Superior temporal gyrus (tissue), 1 donor: ENCODE results near the gene ZMAT2.
"Not testable (repeated sequence)": the region's sequence is repeated elsewhere in the genome, so short reads cannot be mapped to it uniquely, and the experiment has no call there.

Experiments
- DNase-seq: peaks from one replicate; pipeline ENCODE4 v3.0.0-alpha.2; 2016; ENCODE audit errors: extremely low spot score

Gene ZMAT2, protein sequence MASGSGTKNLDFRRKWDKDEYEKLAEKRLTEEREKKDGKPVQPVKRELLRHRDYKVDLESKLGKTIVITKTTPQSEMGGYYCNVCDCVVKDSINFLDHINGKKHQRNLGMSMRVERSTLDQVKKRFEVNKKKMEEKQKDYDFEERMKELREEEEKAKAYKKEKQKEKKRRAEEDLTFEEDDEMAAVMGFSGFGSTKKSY

GRCh38 chr5:140700177-140701144 is at the start of gene ZMAT2:
Gene ZMAT2 (plus strand): TSS chr5:140700447. CDS start chr5:140700461, 14 bp downstream.
- peak; percentile 100 for DNase-seq

DNA sequence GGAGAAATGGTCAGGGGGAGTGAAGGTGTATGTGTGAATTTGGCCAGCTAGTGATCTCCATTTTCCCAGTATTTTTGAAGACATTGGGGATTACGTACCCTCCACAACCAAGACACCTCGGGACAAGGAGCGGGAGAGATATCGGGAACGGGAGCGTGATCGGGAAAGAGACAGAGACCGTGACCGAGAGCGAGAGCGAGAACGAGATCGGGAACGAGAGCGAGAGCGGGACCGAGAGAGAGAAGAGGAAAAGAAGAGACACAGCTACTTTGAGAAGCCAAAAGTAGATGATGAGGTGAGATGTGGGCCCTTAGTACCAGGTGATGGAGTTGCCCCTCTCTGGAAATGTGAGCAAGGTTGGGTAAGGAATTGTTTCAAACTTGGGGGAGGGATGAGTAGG is 41.4 kb upstream of the ZMAT2 start:
- no peak for DNase-seq

DNA sequence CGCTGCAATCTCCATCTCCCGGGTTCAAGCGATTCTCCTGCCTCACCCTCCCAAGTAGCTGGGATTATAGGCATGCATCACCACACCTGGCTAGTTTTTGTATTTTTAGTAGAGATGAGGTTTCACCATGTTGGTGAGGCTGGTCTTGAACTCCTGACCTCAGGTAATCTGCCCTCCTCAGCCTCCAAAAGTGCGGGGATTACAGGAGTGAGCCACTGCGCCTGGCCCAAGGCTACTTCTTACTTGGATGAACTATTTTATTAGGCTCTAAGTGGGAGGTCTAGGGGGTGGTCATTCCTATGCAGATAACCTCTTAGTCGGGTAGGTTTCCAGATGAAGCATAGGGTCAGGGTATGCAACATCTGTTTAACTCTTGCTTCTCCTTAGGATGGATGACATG is 39.9 kb upstream of the ZMAT2 start:
- DNase-seq = not testable (repeated sequence)

DNA sequence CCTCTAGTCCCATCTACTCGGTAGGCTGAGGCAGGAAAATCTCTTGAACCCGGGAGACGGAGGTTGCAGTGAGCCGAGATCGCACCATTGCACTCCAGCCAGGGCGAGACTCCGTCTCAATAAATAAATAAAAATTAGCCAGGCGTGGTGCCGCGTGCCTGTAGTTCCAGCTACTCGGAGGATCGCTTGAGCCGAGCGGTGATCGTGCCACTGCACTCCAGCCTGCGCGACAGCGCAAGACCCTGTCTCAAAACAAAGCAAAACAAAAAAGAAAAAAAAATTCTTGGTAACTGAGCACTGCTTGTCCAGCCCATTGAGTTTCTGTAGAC is 36.3 kb upstream of the ZMAT2 start:
- DNase-seq = no peak

DNA sequence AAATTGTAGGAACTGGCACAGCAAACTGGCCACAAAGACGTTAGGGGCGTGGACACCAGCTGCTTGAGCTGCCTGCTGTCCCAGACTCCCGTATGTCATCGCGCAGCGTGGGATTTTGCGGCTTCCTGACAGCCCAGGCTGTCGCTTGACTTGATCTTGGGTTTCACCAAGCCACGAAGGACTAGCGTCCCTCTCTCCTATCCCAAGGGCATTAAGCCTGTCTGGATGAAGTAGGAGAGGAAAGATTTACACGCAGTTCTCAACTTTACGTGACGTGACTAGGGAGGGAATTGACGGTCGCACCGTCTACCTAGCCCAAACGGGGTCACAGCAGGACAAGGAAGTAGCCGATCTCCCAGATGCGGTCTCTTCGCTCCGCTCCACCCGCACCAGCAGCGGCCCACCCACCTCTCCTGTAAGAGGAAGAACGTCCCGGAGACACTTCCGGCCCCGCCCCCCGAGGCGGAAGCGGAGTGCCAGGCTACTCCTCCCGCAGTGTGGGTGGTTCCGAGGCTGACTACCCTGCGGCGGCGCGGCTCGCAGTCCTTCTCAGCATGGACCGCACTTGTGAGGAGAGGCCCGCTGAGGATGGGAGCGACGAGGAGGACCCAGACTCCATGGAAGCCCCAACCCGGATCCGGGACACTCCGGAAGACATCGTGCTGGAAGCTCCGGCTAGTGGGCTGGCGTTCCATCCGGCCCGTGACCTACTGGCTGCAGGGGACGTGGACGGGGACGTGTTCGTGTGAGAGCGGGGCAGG is 35.7 kb upstream of the ZMAT2 start, which contains the start of gene WDR55:
TSS of gene WDR55 (plus strand) at position 546 of the 761 bp plus-strand sequence. CDS start at position 555, 9 bp downstream.
- peak; percentile 96 for DNase-seq

DNA sequence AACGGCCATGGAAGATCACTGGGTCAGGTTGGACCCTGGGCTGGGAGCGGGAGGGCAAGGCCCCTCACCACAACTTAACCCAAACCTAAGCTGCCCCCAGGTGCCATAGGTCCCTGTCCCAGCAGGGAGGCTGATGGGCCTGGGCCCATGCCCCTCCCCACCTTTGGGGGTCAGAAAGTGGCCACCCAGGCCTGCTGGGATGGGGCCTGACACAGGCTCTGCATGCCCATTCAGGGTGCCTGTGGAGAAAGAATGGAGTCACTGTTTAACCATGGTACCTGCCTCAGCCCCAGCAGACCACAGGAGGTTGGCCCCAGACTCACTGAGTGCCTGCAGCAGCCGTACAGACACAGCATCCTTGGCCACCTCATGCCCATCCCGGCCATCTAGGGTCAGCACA is 29.2 kb upstream of the ZMAT2 start:
- not testable (repeated sequence) for DNase-seq

DNA sequence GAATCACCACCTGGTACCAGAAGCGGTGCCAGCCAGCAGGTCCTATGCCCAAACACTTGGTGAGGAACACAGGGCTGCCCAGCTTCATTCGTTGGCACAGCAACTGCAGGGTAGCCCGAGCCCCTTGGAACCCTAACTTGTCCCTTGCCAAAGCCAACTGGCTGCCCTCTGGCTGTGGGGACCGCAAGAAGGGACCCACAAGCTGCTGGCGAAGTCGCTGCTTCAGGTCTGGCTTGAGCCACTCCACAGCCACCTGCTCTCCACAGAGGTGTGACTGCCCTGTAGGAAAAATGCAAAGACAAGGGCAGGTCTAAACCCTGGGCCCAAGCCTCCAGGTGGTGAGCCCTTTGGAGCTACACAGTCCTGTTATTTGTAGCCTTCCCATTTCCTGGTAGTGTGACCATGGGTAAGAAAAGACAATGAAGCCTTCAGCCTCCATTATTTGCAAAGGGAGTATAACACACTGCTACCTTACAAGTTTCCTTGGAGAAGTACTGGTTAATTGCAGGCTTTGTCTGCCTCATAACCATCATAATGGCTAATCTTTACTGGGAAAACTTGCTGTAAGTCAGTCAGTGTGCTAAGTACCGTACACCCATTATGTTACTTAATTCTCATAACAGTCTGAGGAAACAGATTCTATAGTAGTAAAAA is 28.6 kb upstream of the ZMAT2 start:
- no peak for DNase-seq

DNA sequence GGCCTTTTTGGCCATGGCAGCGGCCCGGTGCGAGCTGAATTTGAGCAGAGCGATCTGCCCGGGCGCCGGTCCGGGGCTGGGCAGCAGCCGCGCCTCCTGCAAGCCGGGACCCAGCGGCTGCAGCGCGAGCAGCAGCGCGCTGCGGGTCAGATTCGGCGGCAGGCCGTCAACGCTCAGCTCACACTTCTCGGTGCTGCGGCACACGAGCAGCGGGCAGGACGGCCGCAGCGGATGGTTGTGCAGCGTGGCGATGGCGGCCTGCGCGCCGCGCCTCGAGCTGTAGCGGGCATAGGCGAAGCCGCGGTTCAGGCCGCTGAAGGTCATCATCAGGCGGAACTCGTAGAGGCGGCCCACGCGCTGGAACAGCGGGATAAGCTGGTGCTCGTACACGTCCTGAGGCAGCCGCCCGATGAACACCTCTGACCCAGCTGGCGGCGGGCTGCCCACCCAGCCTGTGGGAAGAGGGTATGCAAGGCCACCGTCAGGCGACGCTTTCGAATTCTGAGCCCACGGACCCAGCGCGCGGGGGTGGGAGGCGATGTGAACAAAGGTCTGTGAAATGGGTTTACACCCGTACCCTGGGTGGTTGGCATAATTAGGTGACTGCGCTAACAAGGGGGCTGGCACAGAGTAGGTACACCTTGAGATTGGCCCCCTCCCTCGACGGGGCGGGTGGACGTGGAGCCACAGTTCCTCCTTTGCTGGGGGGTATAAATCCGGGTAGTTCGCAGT is 27.6 kb upstream of the ZMAT2 start:
- DNase-seq = no peak

DNA sequence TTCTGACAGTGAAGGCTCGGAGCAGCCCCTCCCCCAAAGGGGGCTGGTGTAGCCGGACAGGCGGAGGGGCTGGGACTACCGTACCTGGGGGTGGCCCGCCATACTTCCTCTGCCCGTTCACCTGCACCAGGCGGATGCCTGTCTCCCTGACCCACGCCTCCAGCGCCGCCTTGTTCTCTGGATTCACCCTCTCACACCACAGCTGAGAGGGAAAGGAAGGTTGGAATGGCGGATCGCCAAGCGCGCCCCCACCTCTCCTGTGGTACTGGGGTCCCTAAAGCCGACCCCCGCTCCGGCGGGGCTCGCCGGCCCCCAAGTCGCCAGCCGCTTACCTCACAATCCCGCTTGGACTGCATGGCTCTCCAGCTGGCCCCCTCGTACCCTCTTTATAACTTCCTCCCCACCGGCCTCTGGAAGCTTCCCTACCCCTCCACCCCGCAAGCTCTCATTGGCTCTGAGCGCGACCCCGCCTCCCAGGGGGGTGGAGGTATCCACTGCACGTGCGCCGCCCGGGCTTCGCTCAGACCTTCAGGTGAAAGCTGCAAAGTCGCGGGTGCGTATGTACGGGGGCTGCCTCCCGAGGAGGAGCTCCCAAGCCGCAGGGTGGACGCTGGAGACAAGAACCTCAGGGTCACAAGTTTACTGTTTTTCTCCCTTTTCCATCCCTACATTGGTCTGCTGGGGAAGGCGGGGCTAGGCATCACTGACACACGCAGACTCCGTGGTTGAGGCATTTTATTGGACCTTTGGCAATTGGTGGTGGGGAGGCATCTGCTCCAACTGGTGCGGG is 26.9 kb upstream of the ZMAT2 start, which contains the start of gene DND1:
TSS of gene DND1 (minus strand) at position 390 of the 790 bp plus-strand sequence. CDS start at position 356, 34 bp downstream.
- no peak for DNase-seq

- DNase-seq = no peak
Measured at GRCh38 chr5:140674211-140674610, 26.0 kb upstream of the ZMAT2 start.

DNA sequence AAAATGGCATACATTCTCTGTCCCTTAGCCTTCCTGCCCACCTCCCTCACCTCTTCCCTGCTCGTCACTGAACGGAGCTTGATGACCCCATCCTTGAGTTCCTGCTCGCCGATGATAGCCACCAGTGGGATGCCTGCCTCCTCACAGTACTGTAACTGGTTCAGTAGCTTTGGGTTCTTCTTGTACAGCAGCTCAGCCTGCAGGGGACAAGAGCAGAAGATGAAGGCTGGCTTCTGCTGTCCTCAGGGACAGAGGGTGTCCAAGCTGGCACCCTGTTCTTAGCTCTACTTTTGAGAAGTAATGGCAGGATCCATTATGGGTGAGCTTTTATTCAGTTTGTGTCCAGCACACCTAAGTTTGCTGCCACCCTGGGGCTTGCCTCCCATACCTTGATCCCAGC is 25.6 kb upstream of the ZMAT2 start:
- no peak for DNase-seq

- DNase-seq = no peak
Measured at GRCh38 chr5:140677947-140678346, 22.3 kb upstream of the ZMAT2 start.

DNA sequence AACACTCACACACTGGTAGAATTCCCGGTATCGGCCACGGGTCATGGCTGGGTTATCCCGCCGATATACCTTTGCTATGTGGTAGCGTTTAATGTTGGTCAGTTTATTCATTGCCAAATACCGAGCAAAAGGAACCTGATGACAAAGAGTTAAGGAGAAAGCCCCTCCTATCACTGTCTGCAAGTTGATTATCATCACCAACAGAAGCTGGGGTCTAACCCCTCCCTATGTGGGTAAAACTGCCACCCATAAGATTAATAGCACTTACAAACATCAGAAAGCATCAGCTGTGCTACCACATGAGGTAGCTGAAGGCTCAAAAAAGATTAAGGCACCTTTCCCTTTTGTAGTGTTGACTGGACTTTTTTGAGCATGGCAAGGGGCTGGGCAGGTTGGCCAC is 21.3 kb upstream of the ZMAT2 start:
- DNase-seq = no peak

- no peak for DNase-seq
Measured at GRCh38 chr5:140690376-140690932, 9.8 kb upstream of the ZMAT2 start.

- peak; percentile 96 for DNase-seq
Measured at GRCh38 chr5:140690941-140691924, 9.0 kb upstream of the ZMAT2 start, which contains the start of the genes HARS1 and HARS2. Gene HARS1 (minus strand): TSS chr5:140691370. CDS start chr5:140691304, 66 bp downstream. Gene HARS2 (plus strand): TSS chr5:140691455. CDS start chr5:140691649, 194 bp downstream.

GRCh38 chr5:140694276-140694675 is 6.0 kb upstream of the ZMAT2 start:
- no peak for DNase-seq

- no peak for DNase-seq
Measured at GRCh38 chr5:140696891-140697492, 3.3 kb upstream of the ZMAT2 start.

GRCh38 chr5:140707812-140708211 is 7.6 kb downstream of the ZMAT2 start:
- no peak for DNase-seq
